Measurements from ENCODE around the gene CCDC183.
"Not testable (repeated sequence)": the region's sequence is repeated elsewhere in the genome, so short reads cannot be mapped to it uniquely, and the experiment has no call there.

Gene CCDC183

GRCh38 chr9:136793086-136793946 is 2.8 kb upstream of the CCDC183 start:
- DNase-seq: no peak
- Histone ChIP-seq H3K9me2 (replicated peaks; ENCODE audit: insufficient read depth, low read length) (no peaks in the 10 kb centered on the region), H3K4me1 (ENCODE audit: low read length) (peaks cover 22% of the 10 kb centered on the region), H3K4me3 (ENCODE audit: low read length) (no peak overlapping the region), H3K27ac (ENCODE audit: low read length) (no peak overlapping the region), H3K9me3 (replicated peaks; ENCODE audit: insufficient read depth, low read length) (no peaks in the 10 kb centered on the region), H3K79me2 (ENCODE audit: low read length) (peaks cover 18% of the 10 kb centered on the region), H3K9ac (ENCODE audit: low read length) (no peak overlapping the region), H4K20me1 (ENCODE audit: insufficient read depth, low read length) (no peaks in the 10 kb centered on the region), H3K27me3 (replicated peaks; ENCODE audit: insufficient read depth, low read length) (no peaks in the 10 kb centered on the region), H3K36me3 (replicated peaks; ENCODE audit: insufficient read depth, low read length) (no peaks in the 10 kb centered on the region), H2AFZ (ENCODE audit: low read length) (no peak overlapping the region), H3F3A (ENCODE audit: insufficient read depth, low read length) (peaks cover 11% of the 10 kb centered on the region; the same call in 1 of the 2 replicates), H3K4me2 (ENCODE audit: low read depth, low read length) (no peak overlapping the region)
- TF ChIP-seq EZH2 (optimal IDR thresholded peaks at IDR 0.05; ENCODE audit: low read depth, low read length) (no peak), CTCF (IDR thresholded peaks at IDR 0.05; ENCODE audit: low read length) (no peak), EZH2phosphoT487 (IDR thresholded peaks at IDR 0.05; ENCODE audit: low read length) (no peak)

- H3K4me3 ChIP-seq (ENCODE audit: low read length): no peak overlapping the region
- TF ChIP-seq EZH2 (optimal IDR thresholded peaks at IDR 0.05; ENCODE audit: low read depth, low read length): no peak
- no peak for TF ChIP-seq CTCF (IDR thresholded peaks at IDR 0.05; ENCODE audit: low read length)
- TF ChIP-seq EZH2phosphoT487 (IDR thresholded peaks at IDR 0.05; ENCODE audit: low read length): no peak
- no peaks in the 10 kb centered on the region for H3K9me2 ChIP-seq (replicated peaks; ENCODE audit: insufficient read depth, low read length)
- no peak overlapping the region for H2AFZ ChIP-seq (ENCODE audit: low read length)
- peaks cover 23% of the 10 kb centered on the region for H3K4me1 ChIP-seq (ENCODE audit: low read length)
- H3K27ac ChIP-seq (ENCODE audit: low read length): no peak overlapping the region
- no peak overlapping the region for H3K9ac ChIP-seq (ENCODE audit: low read length)
- H3K9me3 ChIP-seq (replicated peaks; ENCODE audit: insufficient read depth, low read length): no peaks in the 10 kb centered on the region
- H4K20me1 ChIP-seq (ENCODE audit: insufficient read depth, low read length): no peaks in the 10 kb centered on the region
- peaks cover 11% of the 10 kb centered on the region; the same call in 1 of the 2 replicates for H3F3A ChIP-seq (ENCODE audit: insufficient read depth, low read length)
- peaks cover 18% of the 10 kb centered on the region for H3K79me2 ChIP-seq (ENCODE audit: low read length)
- H3K27me3 ChIP-seq (replicated peaks; ENCODE audit: insufficient read depth, low read length): no peaks in the 10 kb centered on the region; the same call in 1 of the 2 replicates
- no peak overlapping the region for H3K4me2 ChIP-seq (ENCODE audit: low read depth, low read length)
- DNase-seq: no peak
- H3K36me3 ChIP-seq (replicated peaks; ENCODE audit: insufficient read depth, low read length): no peaks in the 10 kb centered on the region
Observed at GRCh38 chr9:136794281-136794999, 1.7 kb upstream of the CCDC183 start.

- Histone ChIP-seq H3K9me3 (replicated peaks; ENCODE audit: insufficient read depth, low read length) (no peaks in the 10 kb centered on the region), H3K4me1 (ENCODE audit: low read length) (peaks cover 27% of the 10 kb centered on the region), H2AFZ (ENCODE audit: low read length) (no peak overlapping the region), H3K79me2 (ENCODE audit: low read length) (peaks cover 18% of the 10 kb centered on the region), H3F3A (ENCODE audit: insufficient read depth, low read length) (peaks cover 11% of the 10 kb centered on the region; the same call in 1 of the 2 replicates), H3K9me2 (replicated peaks; ENCODE audit: insufficient read depth, low read length) (no peaks in the 10 kb centered on the region), H3K27ac (ENCODE audit: low read length) (no peak overlapping the region), H3K36me3 (replicated peaks; ENCODE audit: insufficient read depth, low read length) (no peaks in the 10 kb centered on the region), H3K9ac (ENCODE audit: low read length) (no peak overlapping the region), H3K27me3 (replicated peaks; ENCODE audit: insufficient read depth, low read length) (no peaks in the 10 kb centered on the region; the same call in 1 of the 2 replicates), H3K4me3 (ENCODE audit: low read length) (no peak overlapping the region), H4K20me1 (ENCODE audit: insufficient read depth, low read length) (no peaks in the 10 kb centered on the region), H3K4me2 (ENCODE audit: low read depth, low read length) (no peak overlapping the region)
- no peak for TF ChIP-seq CTCF (IDR thresholded peaks at IDR 0.05; ENCODE audit: low read length)
- no peak for TF ChIP-seq EZH2 (optimal IDR thresholded peaks at IDR 0.05; ENCODE audit: low read depth, low read length)
- TF ChIP-seq EZH2phosphoT487 (IDR thresholded peaks at IDR 0.05; ENCODE audit: low read length): no peak
- no peak for DNase-seq
Observed at GRCh38 chr9:136795000-136795348, 1.2 kb upstream of the CCDC183 start.

- not testable (repeated sequence) for H3K4me3 ChIP-seq (ENCODE audit: low read length); H3K36me3 ChIP-seq (replicated peaks; ENCODE audit: insufficient read depth, low read length); H3K27me3 ChIP-seq (replicated peaks; ENCODE audit: insufficient read depth, low read length); H3K4me2 ChIP-seq (ENCODE audit: low read depth, low read length); H3K9me3 ChIP-seq (replicated peaks; ENCODE audit: insufficient read depth, low read length); H2AFZ ChIP-seq (ENCODE audit: low read length); H3K9me2 ChIP-seq (replicated peaks; ENCODE audit: insufficient read depth, low read length); DNase-seq; H3K27ac ChIP-seq (ENCODE audit: low read length); H4K20me1 ChIP-seq (ENCODE audit: insufficient read depth, low read length); H3K9ac ChIP-seq (ENCODE audit: low read length)
- Histone ChIP-seq H3K79me2 (ENCODE audit: low read length) (peaks cover 16% of the 10 kb centered on the region), H3F3A (ENCODE audit: insufficient read depth, low read length) (peaks cover 22% of the 10 kb centered on the region), H3K4me1 (ENCODE audit: low read length) (peaks cover 23% of the 10 kb centered on the region)
Observed at GRCh38 chr9:136796775-136797347, 723 bp downstream of the CCDC183 start.
